GM21528 (cell line): Measurements from ENCODE around the gene CEP295NL.
"Not testable (repeated sequence)": the region's sequence is repeated elsewhere in the genome, so short reads cannot be mapped to it uniquely, and the experiment has no call there.

Source experiments
- ATAC-seq: cut with Tn5 transposase; IDR thresholded peaks from one replicate; pipeline ENCODE4 v1.9.1; 2021; ENCODE audit warnings: mild to moderate bottlenecking, moderate library complexity; ENCODE audit not compliant: unreplicated experiment, low FRiP score

The CEP295NL gene

GRCh38 chr17:78873519-78874340, 29.3 kb downstream of the CEP295NL start:
- ATAC-seq, result no peak

- ATAC-seq, result no peak
Measured at GRCh38 chr17:78872486-78872885, 30.5 kb downstream of the CEP295NL start.

DNA sequence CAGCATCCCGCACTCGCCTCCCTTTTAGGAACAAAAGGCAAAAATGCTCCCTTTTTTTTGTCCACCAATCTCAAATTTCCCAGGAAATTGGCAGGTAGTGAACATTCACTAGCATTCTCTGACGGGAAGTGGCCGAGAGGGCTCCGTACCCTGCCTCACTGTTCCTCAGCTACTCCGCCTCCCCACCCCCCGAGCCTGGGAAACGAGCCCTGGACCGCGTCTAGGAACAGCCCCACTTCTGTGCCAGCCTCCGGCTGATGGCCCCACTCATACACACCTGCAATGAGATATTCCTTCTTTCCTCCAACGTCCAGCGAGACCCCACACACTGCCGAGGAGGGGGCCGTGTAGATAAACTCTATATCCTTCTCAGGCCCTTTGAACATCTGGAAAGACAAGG, 32.4 kb downstream of the CEP295NL start:
- ATAC-seq, result no peak

GRCh38 chr17:78868391-78868790, 34.6 kb downstream of the CEP295NL start:
- no peak for ATAC-seq

DNA sequence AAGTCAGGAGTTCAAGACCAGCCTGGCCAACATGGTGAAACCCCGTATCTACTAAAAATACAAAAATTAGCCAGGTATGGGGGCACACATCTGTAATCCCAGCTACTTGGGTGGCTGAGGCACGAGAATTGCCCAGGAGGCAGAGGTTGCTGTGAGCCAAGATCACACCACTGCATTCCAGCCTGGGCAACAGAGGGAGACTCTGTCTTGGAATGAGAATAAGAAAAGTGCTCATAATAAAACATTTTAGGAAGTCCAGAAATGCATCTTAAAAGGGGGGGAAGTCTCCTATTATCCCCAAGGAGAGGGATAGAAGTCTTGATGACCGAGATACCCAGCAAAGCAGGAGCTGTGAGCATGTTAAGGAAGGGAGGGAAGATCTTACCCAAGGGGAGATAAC, 36.0 kb downstream of the CEP295NL start:
- not testable (repeated sequence) for ATAC-seq

DNA sequence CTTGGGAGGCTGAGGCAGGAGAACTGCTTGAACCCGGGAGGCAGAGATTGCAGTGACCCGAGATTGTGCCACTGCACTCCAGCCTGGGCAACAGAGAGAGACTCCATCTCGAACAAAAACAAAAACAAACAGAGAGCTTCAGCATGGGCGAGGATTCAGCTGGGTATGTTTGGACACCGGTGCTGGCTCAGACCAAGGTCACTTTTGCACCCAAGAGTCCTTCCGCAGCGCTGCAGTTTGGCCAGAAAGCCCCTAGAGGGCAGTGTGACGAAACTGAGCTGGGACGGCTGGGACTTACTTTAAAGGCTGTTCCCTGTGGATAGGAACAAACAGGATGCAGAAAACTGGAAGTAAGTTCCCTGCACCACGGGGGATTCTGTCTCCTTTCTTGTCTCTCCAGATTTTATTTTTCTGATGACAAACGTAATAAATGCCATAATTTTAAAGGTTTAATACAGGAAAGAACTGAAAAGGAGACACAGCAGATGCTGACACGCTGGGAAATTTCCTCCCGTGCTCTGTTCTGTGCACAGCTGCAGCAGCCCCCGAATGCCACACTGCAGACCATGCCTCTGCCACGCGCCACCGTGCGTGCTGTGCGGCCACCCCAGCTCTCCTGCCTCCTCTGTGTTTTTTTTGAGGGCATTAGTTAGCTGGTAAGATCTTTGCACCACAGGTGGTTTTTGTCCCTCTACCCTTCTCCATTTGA, 37.2 kb downstream of the CEP295NL start:
- no peak for ATAC-seq

DNA sequence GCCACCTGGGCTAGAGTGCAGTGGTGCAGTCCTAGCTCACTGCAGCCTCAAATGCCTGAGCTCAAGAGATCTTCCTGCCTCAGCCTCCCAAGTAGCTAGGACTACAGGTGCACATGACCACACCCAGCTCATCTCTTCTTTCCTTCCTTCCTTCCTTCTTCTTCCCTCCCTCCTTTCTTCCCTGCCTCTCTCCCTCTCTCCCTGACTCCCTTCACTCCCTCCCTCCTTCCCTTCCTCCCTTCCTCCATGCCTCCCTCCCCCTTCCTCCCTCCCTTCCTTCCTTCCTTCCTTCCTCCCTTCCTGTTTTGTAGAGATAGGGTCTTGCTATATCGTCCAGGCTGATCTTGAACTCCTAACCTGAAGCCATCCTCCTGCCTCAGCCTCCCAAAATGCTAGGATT, 38.9 kb downstream of the CEP295NL start:
- ATAC-seq, result no peak

DNA sequence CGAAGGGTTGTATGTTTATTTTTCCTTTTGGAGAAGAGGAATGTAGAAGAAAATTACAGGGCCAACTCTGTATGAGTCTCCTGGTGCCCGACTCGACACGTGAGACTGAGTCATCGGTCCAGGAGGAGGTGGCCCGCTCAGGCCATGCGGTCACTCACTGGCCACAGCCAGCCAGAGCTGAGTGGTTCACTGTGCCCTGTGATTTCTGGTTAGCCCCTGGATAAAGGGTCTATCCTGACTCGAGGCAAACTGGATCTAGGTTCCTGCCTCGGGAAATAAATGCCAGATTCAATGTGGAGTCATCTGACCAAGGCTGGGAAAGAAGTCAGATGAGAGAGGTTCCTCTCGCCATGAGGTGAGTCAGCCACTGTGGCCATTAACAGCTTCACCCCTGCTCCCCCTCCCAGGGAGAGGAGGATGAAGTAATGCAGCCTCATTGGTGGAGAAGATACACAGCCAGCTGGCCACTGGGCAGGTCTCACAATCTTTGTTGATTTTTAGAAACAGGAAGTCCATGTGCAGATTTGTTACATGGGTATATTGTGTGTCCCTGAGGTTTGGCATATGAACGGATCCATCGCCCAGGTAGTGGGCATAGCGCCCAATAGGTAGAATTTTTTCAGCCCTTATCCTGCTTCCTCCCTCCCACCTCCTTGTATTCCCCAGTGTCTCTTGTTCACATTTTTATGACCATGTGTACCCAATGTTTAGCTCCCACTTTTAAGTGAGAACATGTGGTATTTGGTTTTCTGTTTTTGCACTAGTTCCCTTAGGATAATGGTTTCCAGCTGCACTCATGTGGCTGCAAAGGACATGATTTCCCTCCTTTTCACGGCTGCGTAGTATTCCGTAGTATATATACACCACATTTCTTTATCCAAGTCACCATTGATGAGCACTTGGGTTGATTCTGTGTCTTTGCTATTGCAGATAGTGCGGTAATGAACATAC, 40.7 kb downstream of the CEP295NL start:
- ATAC-seq, result no peak

DNA sequence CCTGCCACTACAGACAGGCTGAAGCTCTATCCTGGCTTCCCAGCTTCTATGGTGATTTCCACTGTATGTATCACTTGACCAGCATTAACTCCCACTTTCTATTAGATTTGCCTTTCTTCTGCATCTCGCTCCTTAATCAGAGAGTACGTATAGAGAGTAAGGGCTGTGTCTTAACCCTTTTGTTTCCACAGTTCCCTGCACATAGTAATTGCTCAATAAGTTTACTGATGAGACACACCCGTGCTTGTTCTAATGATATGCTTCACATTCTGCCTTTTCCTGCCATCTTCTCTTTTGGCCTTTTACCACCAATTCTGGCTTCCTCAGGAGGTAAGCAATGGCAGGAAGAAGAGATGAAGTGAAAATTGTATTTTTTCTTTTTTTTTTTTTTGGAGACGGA, 41.8 kb downstream of the CEP295NL start:
- no peak for ATAC-seq

- ATAC-seq, result no peak
Measured at GRCh38 chr17:78859051-78859450, 44.0 kb downstream of the CEP295NL start.

- ATAC-seq, result no peak
Measured at GRCh38 chr17:78857266-78857665, 45.7 kb downstream of the CEP295NL start.

GRCh38 chr17:78855561-78856165, 47.3 kb downstream of the CEP295NL start:
- no peak for ATAC-seq

DNA sequence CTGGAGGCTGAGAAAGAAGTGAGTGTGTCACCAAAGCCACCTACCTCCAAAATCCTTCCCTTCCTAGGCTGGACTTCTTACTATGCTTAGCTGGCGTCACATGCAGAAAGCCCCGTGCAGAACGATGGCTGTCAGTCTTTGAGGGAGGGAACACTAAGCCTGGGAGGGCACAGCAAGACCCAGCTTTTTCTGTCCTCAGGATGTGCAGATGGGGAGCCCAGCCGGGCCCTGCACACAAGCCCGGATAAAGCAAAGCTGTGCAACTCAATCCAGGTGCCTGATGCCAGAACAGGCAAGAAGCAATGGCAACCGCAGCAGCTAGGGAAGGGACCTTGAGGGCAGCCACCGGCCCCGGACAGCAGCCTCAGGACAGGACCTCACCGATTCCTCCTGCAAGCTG, 48.5 kb downstream of the CEP295NL start:
- ATAC-seq, result no peak

- no peak for ATAC-seq
Measured at GRCh38 chr17:78853926-78854394, 49.0 kb downstream of the CEP295NL start.

DNA sequence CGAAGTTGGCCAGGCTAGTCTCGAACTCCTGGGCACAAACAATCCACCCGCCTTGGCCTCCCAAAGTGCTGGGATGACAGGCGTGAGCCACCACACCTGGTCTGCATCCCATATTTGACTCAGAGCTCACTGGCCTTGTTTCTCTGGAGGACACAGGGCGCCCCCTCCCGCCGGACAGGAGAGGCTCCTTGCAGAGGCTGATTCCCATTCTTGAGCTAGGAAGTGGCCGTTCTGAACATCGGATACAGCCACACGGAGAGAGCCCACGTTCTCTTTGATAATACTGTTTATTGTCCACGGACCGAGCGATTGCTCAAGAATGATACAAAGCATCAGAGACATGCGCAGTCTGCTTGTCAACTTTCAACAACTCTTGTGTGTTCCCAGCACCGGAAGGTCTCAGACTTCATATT, 50.3 kb downstream of the CEP295NL start:
- ATAC-seq, result no peak

DNA sequence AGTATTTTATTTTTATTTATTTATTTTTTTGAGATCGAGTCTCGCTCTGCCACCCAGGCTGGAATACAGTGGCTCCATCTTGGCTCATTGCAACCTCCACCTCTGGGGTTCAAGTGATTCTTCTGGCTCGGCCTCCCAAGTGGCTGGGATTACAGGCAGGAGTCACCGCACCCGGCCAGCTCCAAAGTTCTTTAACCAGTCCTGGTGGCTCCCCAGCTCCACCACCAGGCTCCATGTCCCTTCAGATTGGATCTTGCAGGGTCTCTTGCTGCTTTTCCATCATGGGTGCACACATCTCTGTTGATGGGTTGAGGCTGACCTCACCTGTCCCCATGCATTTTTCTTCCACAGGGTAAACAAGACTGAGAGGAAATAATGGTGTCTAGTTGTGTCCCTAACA, 54.0 kb downstream of the CEP295NL start:
- no peak for ATAC-seq

DNA sequence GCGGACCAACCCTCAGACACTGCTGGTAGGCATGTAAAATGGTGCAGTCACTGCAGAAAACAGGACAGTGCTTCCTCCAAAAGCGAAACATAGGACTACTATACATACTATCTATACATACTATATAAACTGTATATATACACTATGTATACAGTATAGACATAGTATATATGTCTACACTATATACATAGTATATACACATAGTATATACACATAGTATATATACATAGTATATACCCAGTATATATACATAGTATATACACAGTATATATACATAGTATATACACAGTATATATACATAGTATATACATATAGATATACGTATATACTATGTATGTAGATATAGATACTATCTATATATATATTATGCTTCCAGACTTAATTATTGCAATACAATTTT, 55.9 kb downstream of the CEP295NL start:
- ATAC-seq, result no peak

- no peak for ATAC-seq
Measured at GRCh38 chr17:78844301-78845005, 58.5 kb downstream of the CEP295NL start.

GRCh38 chr17:78842881-78843565, 60.0 kb downstream of the CEP295NL start:
- no peak for ATAC-seq
